H1 (cell line): ENCODE measurements around the gene TDRD12.
"Not testable (repeated sequence)": the region's sequence is repeated elsewhere in the genome, so short reads cannot be mapped to it uniquely, and the experiment has no call there.

Experiments
- CTCF ChIP-seq, 3 experiments: IDR thresholded peaks; 1 replicate in 2 of 3; 2 replicates in 1 of 3; pipeline versions ENCODE4 v1.5.1 to v1.6.1; 2011; ENCODE audit warnings: low read length in 3 of 3, mild to moderate bottlenecking in 3 of 3, inconsistent platforms in 2 of 3, low read depth in 1 of 3, moderate library complexity in 1 of 3; ENCODE audit not compliant: insufficient read depth in 1 of 3; ENCODE audit errors: control extremely low read depth in 1 of 3
- KDM5A ChIP-seq: fragments of 200-600 bp; IDR thresholded peaks from 2 replicates; pipeline ENCODE4 v1.7.1; 2012; ENCODE audit warnings: mild to moderate bottlenecking, low read length, inconsistent platforms, mixed read lengths
- MAX ChIP-seq: IDR thresholded peaks from 2 replicates; pipeline ENCODE4 v1.6.1; 2012; ENCODE audit warnings: inconsistent platforms

GRCh38 chr19:32704006-32704405 is 15.6 kb upstream of the TDRD12 start:
- TF ChIP-seq CTCF (IDR thresholded peaks at IDR 0.05; ENCODE audit: control extremely low read depth in 1 of 3, insufficient read depth in 1 of 3, low read depth in 1 of 3, low read length in 3 of 3); KDM5A; MAX: not testable (repeated sequence)
